Bronchial epithelial cell (primary cell): ENCODE data around the gene IRX3. TPM values are rescaled to one million over a fixed set of nuclear protein-coding genes. Genes with fewer than 3 reads are reported as not detected.

Experiments
- DNase-seq: peaks from one replicate; pipeline ENCODE4 v3.0.0-alpha.2; 2010; ENCODE audit warnings: low read depth
- FAIRE-seq: peaks from 2 replicates; lab custom pipeline; 2011; peaks lifted over from hg19 to GRCh38; lab: Jason Lieb, UNC
- H3K27me3 ChIP-seq: 2 replicates; pipeline ENCODE4 v1.5.1; 2011; ENCODE audit warnings: low read length; ENCODE audit not compliant: control insufficient read depth, insufficient read depth
- H3K36me3 ChIP-seq: 2 replicates; pipeline ENCODE4 v1.5.1; 2011; ENCODE audit warnings: low read length; ENCODE audit not compliant: control insufficient read depth, insufficient read depth
- H3K4me3 ChIP-seq: 2 replicates; pipeline ENCODE4 v1.5.1; 2011; ENCODE audit warnings: mild to moderate bottlenecking, low read depth, low read length, control low read depth
- CTCF ChIP-seq: IDR thresholded peaks from 2 replicates; pipeline ENCODE4 v1.5.1; 2011; ENCODE audit warnings: mild to moderate bottlenecking, moderate library complexity, low read length, control low read depth, inconsistent platforms; ENCODE audit not compliant: insufficient read depth, severe bottlenecking
- total RNA-seq: library from RNA; depleted of rRNA; stranded (reverse); fragments of >200 nt; gene quantifications from 2 replicates; pipeline ENCODE4 v1.2.1, GENCODE V29; 2014

IRX3 gene
- total RNA-seq: 2.1 and 6.0 TPM in 2 replicates

DNA sequence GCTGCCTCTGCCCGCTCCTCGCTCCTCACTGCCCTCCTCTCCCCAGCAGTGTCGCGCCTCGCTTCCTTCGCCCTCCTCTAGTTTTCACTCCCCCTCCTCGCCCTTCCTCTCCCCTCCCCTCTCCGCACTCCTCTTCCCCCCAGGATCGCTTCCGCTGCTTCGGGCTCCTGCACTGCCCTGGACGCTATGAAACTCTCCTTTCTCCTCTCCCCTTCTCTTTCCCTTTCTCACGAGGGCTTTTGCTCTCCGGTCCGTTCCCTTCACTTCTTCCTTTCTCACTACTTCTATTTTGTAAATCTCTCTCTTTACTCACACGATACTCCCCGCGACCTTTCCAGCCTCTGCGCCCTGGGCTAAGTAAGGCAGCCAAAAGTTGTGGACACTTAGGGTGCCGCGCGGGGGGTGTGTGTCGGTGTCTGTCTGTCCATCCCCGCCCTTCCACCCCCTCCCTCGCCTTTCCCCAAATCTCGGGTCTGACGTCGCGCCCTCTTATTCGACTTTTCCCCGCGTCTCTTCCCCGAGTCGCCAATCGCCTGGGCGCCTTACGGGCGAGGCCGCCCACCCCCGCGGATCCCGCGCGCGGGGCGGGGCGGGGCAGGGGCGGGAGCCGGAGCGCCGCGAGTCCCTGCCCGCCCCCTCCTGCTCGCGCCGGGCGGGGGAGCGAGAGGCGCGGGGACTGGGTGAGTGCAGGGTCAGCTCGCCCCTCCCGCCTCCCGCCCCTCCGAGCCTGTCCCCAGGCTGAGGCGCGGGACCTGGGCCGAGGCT lies at the start of gene IRX3:
TSS of gene IRX3 (minus strand) at position 422 of the 765 bp plus-strand sequence. CDS start 737 bp downstream, outside the sequence.
- FAIRE-seq (no peak), DNase-seq (peak; percentile 86)
- no peaks in the 10 kb centered on the region for H3K27me3 ChIP-seq
- H3K36me3 ChIP-seq: peaks cover 1% of the 10 kb centered on the region
- no peak for TF ChIP-seq CTCF
- peak within 1 kb of the TSS; percentile 90 for H3K4me3 ChIP-seq

GRCh38 chr16:54335230-54335629 lies 48.6 kb upstream of the IRX3 start:
- no peak overlapping the region for H3K4me3 ChIP-seq
- H3K36me3 ChIP-seq: no peaks in the 10 kb centered on the region
- DNase-seq (no peak), FAIRE-seq (no peak)
- TF ChIP-seq CTCF: no peak
- H3K27me3 ChIP-seq: no peaks in the 10 kb centered on the region

- H3K36me3 ChIP-seq: no peaks in the 10 kb centered on the region
- FAIRE-seq: no peak
- H3K27me3 ChIP-seq: no peaks in the 10 kb centered on the region
- DNase-seq: peak; percentile 41
- H3K4me3 ChIP-seq: no peak overlapping the region
- no peak for TF ChIP-seq CTCF
These were observed 47.6 kb upstream of the IRX3 start for GRCh38 chr16:54334208-54334607.

GRCh38 chr16:54331241-54332002 lies 44.8 kb upstream of the IRX3 start:
- TF ChIP-seq CTCF: no peak
- no peak for FAIRE-seq
- Histone ChIP-seq H3K4me3 (no peak overlapping the region), H3K27me3 (no peaks in the 10 kb centered on the region), H3K36me3 (no peaks in the 10 kb centered on the region)
- DNase-seq: no peak

DNA sequence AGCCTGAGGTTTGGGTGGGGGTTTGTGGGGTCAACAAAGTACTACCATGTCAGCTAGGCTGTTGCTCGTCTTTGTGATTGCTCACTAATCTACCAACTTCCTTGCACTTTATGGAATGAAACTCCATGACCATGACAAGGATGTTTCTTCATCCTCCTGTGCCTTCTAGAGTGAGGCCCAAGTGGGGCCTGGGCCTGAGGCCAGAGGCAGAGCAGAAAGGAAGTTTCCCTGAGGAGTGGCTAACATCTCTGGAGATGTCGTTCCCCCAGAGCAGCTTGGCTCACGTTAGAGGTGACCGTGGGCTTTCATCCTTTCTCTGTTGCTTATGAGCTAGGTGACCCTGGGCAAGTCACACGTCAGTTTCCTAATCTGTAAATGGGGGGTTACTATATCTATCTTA lies 41.0 kb upstream of the IRX3 start:
- FAIRE-seq: no peak

More for the DNA sequence above, 41.0 kb upstream of the IRX3 start:
- DNase-seq: no peak
- no peak for TF ChIP-seq CTCF
- Histone ChIP-seq H3K27me3 (no peaks in the 10 kb centered on the region), H3K4me3 (no peak overlapping the region), H3K36me3 (no peaks in the 10 kb centered on the region)
